ENCODE measurements around the gene ADAMTS18.

Gene ADAMTS18

GRCh38 chr16:77437859-77438258 is 3.0 kb upstream of the ADAMTS18 start:
- DNase-seq (ENCODE audit: low spot score): no peak

DNA sequence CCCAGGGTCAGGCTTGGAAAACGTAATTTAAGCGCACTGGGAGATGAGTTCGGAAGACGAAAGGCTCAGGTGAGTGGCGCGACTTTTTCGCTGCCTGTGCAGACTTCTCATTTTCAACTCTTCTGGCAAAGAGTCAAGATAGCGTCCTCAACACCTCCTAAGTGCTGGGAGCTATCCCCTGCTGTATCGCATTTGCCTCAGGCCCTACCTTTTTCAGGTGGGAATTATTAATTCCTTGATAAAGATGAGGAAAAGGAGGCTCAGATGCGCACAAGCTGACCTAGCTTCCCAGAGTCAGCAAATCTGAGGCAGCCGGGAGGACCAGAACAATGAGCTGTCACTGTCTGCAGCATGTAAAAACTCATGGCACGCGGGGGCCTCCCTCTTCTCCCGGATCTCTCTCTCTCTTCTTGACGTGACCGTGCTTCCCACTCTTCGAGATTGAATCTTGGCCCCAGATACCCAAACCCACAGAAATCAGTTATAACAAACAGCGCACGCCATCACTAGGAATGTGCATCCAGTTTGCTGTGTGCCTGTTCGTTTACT is 512 bp upstream of the ADAMTS18 start:
- no peak for DNase-seq (ENCODE audit: low spot score)

DNA sequence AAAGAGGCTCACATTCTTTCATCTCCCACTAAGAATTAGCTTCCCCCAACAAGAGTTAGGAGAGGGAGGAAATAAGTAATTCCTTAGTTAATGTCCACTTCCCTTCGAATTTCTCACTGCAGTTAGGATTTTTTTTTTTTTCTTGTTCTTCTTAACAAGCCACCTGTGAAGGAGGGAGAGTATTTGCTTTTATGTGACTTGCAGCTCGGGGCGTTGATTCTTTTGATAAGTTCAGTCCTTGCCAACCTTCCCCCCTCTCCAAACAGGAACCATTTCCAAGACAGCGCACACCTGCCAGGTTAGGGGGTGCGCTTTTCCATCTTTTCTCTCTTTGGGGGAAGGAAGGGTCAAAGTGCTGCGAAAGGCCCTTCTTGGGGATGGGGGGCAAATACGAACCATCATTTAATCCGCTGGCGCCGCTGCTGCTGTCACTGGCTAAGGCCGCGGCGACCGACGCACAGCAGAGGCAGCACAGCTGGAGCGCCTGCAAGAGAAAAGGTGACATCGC is 758 bp downstream of the ADAMTS18 start:
- no peak for DNase-seq (ENCODE audit: low spot score)

- DNase-seq (ENCODE audit: low spot score): no peak
Measured at GRCh38 chr16:77433146-77433545, 1.7 kb downstream of the ADAMTS18 start.

- no peak for DNase-seq (ENCODE audit: low spot score)
Measured at GRCh38 chr16:77432264-77432663, 2.6 kb downstream of the ADAMTS18 start.

DNA sequence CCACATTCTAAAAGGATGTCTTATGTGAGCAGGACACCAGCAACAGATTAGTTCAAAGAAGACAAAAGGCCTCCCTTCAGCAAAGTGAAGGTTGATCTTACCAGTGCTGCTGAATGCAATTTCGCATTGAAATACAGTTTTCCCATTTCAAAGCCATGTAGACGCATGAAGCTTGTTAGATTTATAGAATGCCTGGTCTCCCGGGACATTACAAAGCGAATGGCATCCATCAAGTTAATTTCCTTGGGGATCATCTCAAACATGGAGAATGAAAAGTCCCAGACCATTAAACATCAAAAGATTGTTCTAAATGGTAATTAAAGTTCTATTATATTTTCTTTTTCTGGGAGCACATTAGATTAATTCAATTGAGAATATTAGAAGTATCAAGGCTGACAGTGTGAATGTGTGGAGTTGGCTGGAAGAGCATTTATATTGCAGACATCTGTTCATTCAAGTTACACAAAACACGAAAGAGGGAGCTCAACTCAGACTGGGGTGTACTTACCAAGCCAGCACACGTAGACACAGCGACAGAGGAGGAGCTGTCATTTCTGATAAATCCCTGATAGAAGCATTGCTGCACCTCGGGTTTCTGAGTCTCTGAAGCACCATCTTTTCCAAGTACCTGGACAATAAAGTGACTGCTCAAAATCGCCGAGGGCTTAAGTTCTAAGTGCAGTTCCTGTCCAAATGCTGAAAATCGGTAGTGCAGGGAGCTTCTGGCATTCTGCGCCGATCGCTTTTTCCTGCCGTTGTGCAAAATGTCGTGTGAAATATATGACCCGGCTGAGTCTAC is 3.8 kb downstream of the ADAMTS18 start:
- no peak for DNase-seq (ENCODE audit: low spot score)

DNA sequence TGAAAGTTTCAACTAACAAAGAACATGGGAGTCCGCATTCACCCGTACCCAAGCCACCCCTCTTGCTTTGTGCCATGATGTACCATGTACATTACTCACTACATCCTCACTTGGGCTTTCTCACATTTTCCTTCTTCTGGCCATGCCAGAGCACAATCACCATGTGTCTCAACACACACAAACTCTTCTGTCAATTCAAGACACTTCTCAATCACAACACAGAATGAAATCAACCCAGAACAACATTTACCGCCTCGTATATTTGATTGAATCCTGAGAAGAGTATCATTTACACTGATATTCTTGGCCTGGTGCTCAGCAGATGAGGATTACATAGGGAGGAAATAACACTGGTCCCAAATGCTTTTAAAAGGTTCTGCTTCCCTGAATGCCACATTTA is 4.5 kb downstream of the ADAMTS18 start:
- DNase-seq (ENCODE audit: low spot score): no peak

- no peak for DNase-seq (ENCODE audit: low spot score)
Measured at GRCh38 chr16:77424871-77425604, 9.8 kb downstream of the ADAMTS18 start.

DNA sequence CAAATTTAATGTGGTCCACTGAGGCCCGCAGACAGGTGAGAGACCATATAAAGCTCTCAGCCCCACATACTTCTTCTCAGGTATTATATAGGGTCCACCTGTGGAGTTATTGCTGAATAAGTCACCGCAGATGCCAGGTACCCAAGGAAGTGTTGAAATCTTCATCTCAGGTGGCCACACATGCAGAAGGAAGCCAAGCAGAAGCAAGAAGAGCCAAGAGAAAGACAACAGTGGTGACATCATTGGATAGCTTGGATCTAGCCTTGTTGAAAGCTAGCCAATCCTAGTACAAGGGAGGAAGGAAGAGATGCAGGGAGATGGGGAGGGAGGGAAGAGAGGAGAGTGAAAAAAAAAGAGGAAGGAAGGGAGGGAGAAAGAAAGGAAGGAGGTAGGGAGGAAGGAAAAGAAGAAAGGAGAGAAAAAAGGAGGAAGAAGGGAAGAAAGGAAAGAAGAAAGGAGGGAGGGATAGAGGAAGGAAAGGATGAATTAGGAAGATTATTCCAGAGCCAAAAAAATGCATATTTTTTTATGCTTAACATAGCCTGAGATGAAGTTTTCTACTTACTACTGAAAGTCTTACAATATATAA is 12.5 kb downstream of the ADAMTS18 start:
- no peak for DNase-seq (ENCODE audit: low spot score)

- DNase-seq (ENCODE audit: low spot score): no peak
Measured at GRCh38 chr16:77416939-77417480, 17.8 kb downstream of the ADAMTS18 start.

DNA sequence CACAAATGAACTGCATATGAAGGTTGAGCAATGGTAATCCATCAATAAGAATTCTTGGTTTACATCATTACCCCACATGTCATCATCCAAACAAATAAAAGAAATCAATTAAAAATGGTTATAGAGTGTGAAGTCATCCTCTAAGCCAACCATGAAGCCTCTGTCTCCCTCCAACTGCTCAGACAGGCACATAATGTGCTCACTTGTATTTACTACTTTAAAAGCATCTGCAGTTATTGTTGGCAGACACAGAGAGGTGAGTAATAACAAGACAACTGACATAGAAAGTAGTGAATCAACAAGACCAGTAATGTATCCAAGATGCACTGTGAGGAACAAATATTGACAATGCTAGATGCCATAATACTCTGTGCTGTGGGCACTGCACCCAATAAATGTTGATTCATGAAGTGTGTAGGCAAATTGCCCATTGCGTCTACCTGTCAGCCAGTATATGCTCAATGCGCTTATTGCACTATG is 20.0 kb downstream of the ADAMTS18 start:
- DNase-seq (ENCODE audit: low spot score): no peak

GRCh38 chr16:77410449-77410848 is 24.4 kb downstream of the ADAMTS18 start:
- no peak for DNase-seq (ENCODE audit: low spot score)

GRCh38 chr16:77409311-77409710 is 25.5 kb downstream of the ADAMTS18 start:
- no peak for DNase-seq (ENCODE audit: low spot score)

GRCh38 chr16:77408607-77409006 is 26.2 kb downstream of the ADAMTS18 start:
- no peak for DNase-seq (ENCODE audit: low spot score)

GRCh38 chr16:77406680-77407079 is 28.2 kb downstream of the ADAMTS18 start:
- no peak for DNase-seq (ENCODE audit: low spot score)

- DNase-seq (ENCODE audit: low spot score): no peak
Measured at GRCh38 chr16:77404775-77405174, 30.1 kb downstream of the ADAMTS18 start.

GRCh38 chr16:77403732-77404131 is 31.1 kb downstream of the ADAMTS18 start:
- DNase-seq (ENCODE audit: low spot score): no peak

DNA sequence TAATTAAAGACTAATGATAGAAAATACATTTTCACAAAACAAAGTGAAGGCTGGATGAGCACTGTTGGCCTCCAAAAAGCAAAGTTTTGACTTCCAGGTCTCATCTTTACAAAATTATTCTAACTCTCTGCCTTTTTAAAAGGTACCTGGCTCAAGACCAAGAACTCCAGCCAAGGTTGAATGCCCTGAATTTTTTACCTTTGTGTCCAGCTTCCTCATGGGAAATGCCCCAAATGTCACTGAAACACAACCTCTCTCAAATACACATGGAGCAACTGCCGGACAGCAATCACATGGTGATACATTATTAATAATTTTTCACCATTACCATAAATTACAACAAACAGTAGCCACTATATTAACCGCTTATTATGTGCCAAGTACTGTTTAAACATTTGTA is 32.2 kb downstream of the ADAMTS18 start:
- no peak for DNase-seq (ENCODE audit: low spot score)

DNA sequence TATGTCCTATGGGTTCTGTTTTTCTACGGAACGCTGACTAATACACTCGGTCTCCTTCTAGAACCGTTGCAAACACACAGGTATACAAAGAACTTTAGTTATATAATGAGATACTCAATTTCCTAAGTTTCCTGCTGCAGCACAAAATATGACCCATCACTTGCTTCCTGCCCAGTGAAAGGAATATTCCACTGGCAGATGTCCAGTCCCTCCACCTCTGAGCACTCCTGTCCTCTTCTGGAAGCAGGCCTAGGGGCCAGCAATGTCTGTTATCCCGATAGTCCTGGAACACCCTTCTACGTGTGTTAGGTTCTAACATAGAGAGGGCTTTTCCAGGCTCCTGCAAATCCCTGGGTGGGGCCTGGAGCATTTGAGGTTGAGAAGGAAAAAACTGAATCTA is 32.7 kb downstream of the ADAMTS18 start:
- DNase-seq (ENCODE audit: low spot score): no peak

DNA sequence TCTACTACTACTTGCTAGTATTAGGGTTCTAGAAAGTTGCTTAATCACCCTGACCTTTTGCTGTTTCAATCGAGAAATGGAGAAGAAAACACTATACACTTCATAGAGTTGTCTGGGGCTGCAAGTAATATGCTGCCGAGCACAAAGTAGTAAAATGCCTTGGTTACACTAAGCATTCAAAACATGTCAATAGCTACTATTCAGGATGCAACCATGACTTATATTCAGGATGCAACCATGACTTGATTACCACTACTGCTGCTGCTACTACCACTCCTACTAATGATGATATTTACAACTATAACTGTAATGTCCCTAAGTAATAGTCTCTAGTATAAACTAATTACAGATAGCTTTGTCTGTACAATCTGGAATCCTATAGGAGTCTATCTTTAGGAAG is 35.3 kb downstream of the ADAMTS18 start:
- no peak for DNase-seq (ENCODE audit: low spot score)

DNA sequence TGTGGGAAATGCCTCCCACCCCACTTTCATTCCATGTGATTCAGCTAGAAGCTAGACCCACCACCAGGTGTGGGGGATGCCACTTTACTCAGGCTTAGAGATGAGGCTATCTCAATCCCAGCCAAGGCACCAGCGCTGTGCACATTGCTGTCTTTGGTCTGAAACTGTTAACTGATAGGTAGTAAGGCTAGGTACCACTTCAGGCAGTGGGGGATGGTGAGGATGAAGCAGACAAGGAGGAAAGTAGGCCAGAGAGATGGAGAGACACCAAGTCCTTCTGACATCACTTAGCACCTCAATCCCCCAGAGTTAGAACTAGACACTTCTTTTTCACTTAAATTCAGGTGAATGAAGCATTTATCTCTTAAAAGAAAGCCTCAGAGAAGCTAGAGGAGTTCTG is 35.8 kb downstream of the ADAMTS18 start:
- no peak for DNase-seq (ENCODE audit: low spot score)

DNA sequence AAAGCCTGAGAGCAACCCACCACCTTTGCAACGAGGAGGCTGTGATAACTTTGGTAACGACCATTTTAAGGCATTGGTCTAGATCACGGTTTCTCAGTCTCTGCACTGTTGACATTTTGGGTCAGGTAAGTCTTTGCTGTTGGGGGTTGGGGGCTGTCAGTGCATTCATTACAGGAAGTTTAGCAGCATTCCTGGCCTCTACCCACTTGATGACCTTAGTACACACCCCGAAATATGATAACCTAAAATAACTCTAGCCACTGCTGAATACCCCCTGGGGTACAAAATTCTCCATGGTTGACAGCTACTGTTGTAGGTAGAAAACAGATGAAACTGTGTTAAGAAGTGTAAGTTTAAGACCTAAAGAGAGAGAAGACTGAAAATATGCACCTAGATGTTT is 36.3 kb downstream of the ADAMTS18 start:
- DNase-seq (ENCODE audit: low spot score): no peak
